HG03139 (cell line): ENCODE results near the gene SUDS3.
A peak's percentile ranks its signal among the peaks of the same experiment; 100 is the strongest.

Source experiments
- ATAC-seq: cut with Tn5 transposase; IDR thresholded peaks from one replicate; pipeline ENCODE4 v1.9.1; 2021; ENCODE audit not compliant: unreplicated experiment

Gene SUDS3

GRCh38 chr12:118356809-118357256 is 19.5 kb upstream of the SUDS3 start:
- peak; percentile 21 for ATAC-seq

- peak; percentile 59 for ATAC-seq
Observed at GRCh38 chr12:118357257-118358007, 18.9 kb upstream of the SUDS3 start.

GRCh38 chr12:118358008-118358359 is 18.4 kb upstream of the SUDS3 start:
- no peak for ATAC-seq

- no peak for ATAC-seq
Observed at GRCh38 chr12:118358612-118359540, 17.5 kb upstream of the SUDS3 start.

GRCh38 chr12:118359541-118359915 is 16.8 kb upstream of the SUDS3 start:
- ATAC-seq = no peak

- ATAC-seq = no peak
Observed at GRCh38 chr12:118361092-118361404, 15.3 kb upstream of the SUDS3 start.

GRCh38 chr12:118361889-118362288 is 14.5 kb upstream of the SUDS3 start:
- ATAC-seq = no peak

- no peak for ATAC-seq
Observed at GRCh38 chr12:118368821-118369220, 7.5 kb upstream of the SUDS3 start.

GRCh38 chr12:118370601-118371000 is 5.8 kb upstream of the SUDS3 start:
- no peak for ATAC-seq

- no peak for ATAC-seq
Observed at GRCh38 chr12:118371321-118372282, 4.8 kb upstream of the SUDS3 start.

- ATAC-seq = peak; percentile 69
Observed at GRCh38 chr12:118372541-118373495, 3.5 kb upstream of the SUDS3 start, which contains the start of gene TAOK3. TAOK3 (minus strand) TSS chr12:118372907; CDS start chr12:118255567, 117,340 bp downstream.

GRCh38 chr12:118373616-118374015 is 2.7 kb upstream of the SUDS3 start:
- no peak for ATAC-seq

GRCh38 chr12:118374126-118374725 is 2.1 kb upstream of the SUDS3 start:
- ATAC-seq = no peak

GRCh38 chr12:118374909-118375308 is 1.4 kb upstream of the SUDS3 start:
- no peak for ATAC-seq

- ATAC-seq = no peak
Observed at GRCh38 chr12:118375348-118375747, 1.0 kb upstream of the SUDS3 start.

GRCh38 chr12:118377021-118377883 is 897 bp downstream of the SUDS3 start:
- no peak for ATAC-seq

GRCh38 chr12:118377884-118378470 is 1.6 kb downstream of the SUDS3 start:
- no peak for ATAC-seq

GRCh38 chr12:118391424-118391823 is 15.1 kb downstream of the SUDS3 start:
- ATAC-seq = no peak
